H1 (cell line): ENCODE data around the gene ZNF487. TPM values are rescaled to one million over a fixed set of nuclear protein-coding genes. Genes with fewer than 3 reads are reported as not detected.

Source experiments
- polyA plus RNA-seq, 7 experiments: library from polyadenylated mRNA; depleted of rRNA in 3 of 7; stranded (reverse) in 5 of 7; unstranded in 2 of 7; fragments of >200 nt in 5 of 7; fragments of 200-250 nt in 2 of 7; gene quantifications; 1 replicate in 5 of 7; 2 replicates in 1 of 7; 4 replicates in 1 of 7; pipeline versions ENCODE4 v1.2.1 to v1.2.3, GENCODE V29; 2011 to 2013; ENCODE audit warnings: missing spikeins in 2 of 7, mixed read lengths in 2 of 7
- total RNA-seq: library from RNA; stranded (reverse); fragmentation: NEBNext Ultra II Directional; extraction: Animal tissue kit (Norgen Biotek cat#: 25700); gene quantifications from 2 replicates; pipeline ENCODE4 v1.2.1, GENCODE V29; 2021
- TF ChIP-seq, protein P1 (sequence below): fragments of 300-600 bp; sonication (generic); IDR thresholded peaks from 2 replicates; pipeline ENCODE4 v1.7.1; 2012; ENCODE audit warnings: low read length, moderate library complexity, mild to moderate bottlenecking, inconsistent platforms; ENCODE audit not compliant: insufficient replicate concordance

Gene ZNF487
- total and polyA plus RNA-seq, 2 of the 8 experiments (the other 6 are each of a cell fraction or from before 2014, with no cell fraction given): 1.9 to 2.5 TPM

- TF ChIP-seq, protein P1, sequence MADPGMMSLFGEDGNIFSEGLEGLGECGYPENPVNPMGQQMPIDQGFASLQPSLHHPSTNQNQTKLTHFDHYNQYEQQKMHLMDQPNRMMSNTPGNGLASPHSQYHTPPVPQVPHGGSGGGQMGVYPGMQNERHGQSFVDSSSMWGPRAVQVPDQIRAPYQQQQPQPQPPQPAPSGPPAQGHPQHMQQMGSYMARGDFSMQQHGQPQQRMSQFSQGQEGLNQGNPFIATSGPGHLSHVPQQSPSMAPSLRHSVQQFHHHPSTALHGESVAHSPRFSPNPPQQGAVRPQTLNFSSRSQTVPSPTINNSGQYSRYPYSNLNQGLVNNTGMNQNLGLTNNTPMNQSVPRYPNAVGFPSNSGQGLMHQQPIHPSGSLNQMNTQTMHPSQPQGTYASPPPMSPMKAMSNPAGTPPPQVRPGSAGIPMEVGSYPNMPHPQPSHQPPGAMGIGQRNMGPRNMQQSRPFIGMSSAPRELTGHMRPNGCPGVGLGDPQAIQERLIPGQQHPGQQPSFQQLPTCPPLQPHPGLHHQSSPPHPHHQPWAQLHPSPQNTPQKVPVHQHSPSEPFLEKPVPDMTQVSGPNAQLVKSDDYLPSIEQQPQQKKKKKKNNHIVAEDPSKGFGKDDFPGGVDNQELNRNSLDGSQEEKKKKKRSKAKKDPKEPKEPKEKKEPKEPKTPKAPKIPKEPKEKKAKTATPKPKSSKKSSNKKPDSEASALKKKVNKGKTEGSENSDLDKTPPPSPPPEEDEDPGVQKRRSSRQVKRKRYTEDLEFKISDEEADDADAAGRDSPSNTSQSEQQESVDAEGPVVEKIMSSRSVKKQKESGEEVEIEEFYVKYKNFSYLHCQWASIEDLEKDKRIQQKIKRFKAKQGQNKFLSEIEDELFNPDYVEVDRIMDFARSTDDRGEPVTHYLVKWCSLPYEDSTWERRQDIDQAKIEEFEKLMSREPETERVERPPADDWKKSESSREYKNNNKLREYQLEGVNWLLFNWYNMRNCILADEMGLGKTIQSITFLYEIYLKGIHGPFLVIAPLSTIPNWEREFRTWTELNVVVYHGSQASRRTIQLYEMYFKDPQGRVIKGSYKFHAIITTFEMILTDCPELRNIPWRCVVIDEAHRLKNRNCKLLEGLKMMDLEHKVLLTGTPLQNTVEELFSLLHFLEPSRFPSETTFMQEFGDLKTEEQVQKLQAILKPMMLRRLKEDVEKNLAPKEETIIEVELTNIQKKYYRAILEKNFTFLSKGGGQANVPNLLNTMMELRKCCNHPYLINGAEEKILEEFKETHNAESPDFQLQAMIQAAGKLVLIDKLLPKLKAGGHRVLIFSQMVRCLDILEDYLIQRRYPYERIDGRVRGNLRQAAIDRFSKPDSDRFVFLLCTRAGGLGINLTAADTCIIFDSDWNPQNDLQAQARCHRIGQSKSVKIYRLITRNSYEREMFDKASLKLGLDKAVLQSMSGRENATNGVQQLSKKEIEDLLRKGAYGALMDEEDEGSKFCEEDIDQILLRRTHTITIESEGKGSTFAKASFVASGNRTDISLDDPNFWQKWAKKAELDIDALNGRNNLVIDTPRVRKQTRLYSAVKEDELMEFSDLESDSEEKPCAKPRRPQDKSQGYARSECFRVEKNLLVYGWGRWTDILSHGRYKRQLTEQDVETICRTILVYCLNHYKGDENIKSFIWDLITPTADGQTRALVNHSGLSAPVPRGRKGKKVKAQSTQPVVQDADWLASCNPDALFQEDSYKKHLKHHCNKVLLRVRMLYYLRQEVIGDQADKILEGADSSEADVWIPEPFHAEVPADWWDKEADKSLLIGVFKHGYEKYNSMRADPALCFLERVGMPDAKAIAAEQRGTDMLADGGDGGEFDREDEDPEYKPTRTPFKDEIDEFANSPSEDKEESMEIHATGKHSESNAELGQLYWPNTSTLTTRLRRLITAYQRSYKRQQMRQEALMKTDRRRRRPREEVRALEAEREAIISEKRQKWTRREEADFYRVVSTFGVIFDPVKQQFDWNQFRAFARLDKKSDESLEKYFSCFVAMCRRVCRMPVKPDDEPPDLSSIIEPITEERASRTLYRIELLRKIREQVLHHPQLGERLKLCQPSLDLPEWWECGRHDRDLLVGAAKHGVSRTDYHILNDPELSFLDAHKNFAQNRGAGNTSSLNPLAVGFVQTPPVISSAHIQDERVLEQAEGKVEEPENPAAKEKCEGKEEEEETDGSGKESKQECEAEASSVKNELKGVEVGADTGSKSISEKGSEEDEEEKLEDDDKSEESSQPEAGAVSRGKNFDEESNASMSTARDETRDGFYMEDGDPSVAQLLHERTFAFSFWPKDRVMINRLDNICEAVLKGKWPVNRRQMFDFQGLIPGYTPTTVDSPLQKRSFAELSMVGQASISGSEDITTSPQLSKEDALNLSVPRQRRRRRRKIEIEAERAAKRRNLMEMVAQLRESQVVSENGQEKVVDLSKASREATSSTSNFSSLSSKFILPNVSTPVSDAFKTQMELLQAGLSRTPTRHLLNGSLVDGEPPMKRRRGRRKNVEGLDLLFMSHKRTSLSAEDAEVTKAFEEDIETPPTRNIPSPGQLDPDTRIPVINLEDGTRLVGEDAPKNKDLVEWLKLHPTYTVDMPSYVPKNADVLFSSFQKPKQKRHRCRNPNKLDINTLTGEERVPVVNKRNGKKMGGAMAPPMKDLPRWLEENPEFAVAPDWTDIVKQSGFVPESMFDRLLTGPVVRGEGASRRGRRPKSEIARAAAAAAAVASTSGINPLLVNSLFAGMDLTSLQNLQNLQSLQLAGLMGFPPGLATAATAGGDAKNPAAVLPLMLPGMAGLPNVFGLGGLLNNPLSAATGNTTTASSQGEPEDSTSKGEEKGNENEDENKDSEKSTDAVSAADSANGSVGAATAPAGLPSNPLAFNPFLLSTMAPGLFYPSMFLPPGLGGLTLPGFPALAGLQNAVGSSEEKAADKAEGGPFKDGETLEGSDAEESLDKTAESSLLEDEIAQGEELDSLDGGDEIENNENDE: no peak
These were observed 40.6 kb upstream of the ZNF487 start (continued) for GRCh38 chr10:43396061-43396927.
